Aorta (tissue), 5 donors: Measurements from ENCODE around the gene SEMA5A. TPM values are rescaled to one million over a fixed set of nuclear protein-coding genes. Genes with fewer than 3 reads are reported as not detected.
A peak's percentile ranks its signal among the peaks of the same experiment; 100 is the strongest.

Experiments
- ATAC-seq: fragments of 200-7000 bp; cut with Tn5 transposase; one replicate; pipeline ENCODE4 v1.9.1; 2022; ENCODE audit warnings: moderate library complexity; ENCODE audit not compliant: low FRiP score
- DNase-seq, 2 donors: peaks; one replicate each; pipeline ENCODE4 v3.0.0-alpha.2; 2020
- H3K27ac ChIP-seq, 2 donors: one replicate each; pipeline ENCODE4 v1.5.1; 2013; ENCODE audit warnings: low read length in 2 of 2, mild to moderate bottlenecking in 2 of 2, moderate library complexity in 2 of 2, control low read depth in 1 of 2, inconsistent platforms in 1 of 2, low read depth in 1 of 2
- H3K27me3 ChIP-seq, 2 donors: one replicate each; pipeline ENCODE4 v1.6.1; 2013; ENCODE audit warnings: control low read depth in 1 of 2, low read length in 1 of 2, mild to moderate bottlenecking in 1 of 2, moderate library complexity in 1 of 2; ENCODE audit not compliant: insufficient read depth in 2 of 2, control insufficient read depth in 1 of 2
- H3K36me3 ChIP-seq, 2 donors: one replicate each; pipeline ENCODE4 v1.6.1; 2013; ENCODE audit warnings: control low read depth in 1 of 2, low read length in 1 of 2, mild to moderate bottlenecking in 1 of 2; ENCODE audit not compliant: insufficient read depth in 2 of 2, control insufficient read depth in 1 of 2
- H3K4me1 ChIP-seq, 2 donors: one replicate each; pipeline ENCODE4 v1.6.1; 2013; ENCODE audit warnings: low read length in 2 of 2, control low read depth in 1 of 2, mild to moderate bottlenecking in 1 of 2, moderate library complexity in 1 of 2; ENCODE audit not compliant: insufficient read depth in 2 of 2, control insufficient read depth in 1 of 2
- H3K4me3 ChIP-seq, 2 donors: one replicate each; pipeline ENCODE4 v1.5.1; 2013; ENCODE audit warnings: low read length in 2 of 2, control low read depth in 1 of 2, mild to moderate bottlenecking in 1 of 2
- H3K9me3 ChIP-seq: one replicate; pipeline ENCODE4 v1.6.1; 2013; ENCODE audit warnings: mild to moderate bottlenecking, low read length; ENCODE audit not compliant: control insufficient read depth
- WGBS, 2 donors: extraction: QIAGEN DNeasy Blood & Tissue Kit; methylation state at CpG; one replicate each; pipeline ENCODE4 v1.1.7; 2013; 5-methylcytosine and 5-hydroxymethylcytosine counted together
- intact Hi-C, 2 donors: fragments of 100-400 bp; cut with DNase I; formaldehyde crosslinking; loops; one replicate each; pipeline versions ENCODE4 v1.14.2 to v1.15.0; 2022
- polyA plus RNA-seq, 2 donors: library from polyadenylated mRNA; stranded (reverse); fragments of 200-250 nt; gene quantifications; one replicate each; pipeline ENCODE4 v1.2.3, GENCODE V29; 2013
- total RNA-seq, 2 donors: library from RNA; stranded (reverse); fragmentation: NEBNext Ultra II Directional; extraction: Animal tissue kit (Norgen Biotek cat#: 25700); gene quantifications; one replicate each; pipeline ENCODE4 v1.2.1, GENCODE V29; 2021
- donor health status: healthy with polysubstance abuse.
- donor health status: Bipolar disorder and iron deficiency.
- donor health status: DM: no; HTN: no; CAD: no.
- donor health status: DM: no; HTN: no; CAD: no.
- donor health status: DM: yes; HTN: yes; CAD: no.

The SEMA5A gene
- total and polyA plus RNA-seq, 4 donors = 1.8 to 21.8 (median 12.7) TPM

DNA sequence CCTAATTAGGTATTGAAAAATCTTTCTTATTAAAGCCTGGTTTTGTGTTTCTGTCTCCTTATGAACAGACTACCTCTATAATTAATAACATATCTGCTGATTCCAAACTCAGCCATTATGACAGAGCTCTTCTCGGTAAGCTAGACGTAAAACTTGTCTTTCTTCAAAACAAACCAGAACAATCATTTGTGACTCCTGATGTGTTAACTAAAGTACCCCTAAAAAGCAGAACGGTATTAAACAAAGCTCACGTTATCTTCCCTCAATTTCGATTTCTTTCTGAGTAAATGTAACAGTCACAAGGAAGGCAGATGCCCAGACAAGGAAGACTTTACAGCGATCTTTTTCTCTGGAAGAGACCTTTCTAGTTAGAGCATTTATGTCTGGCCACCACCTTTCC is 1.8 kb downstream of the SEMA5A start:
- ATAC-seq (no peak), DNase-seq (no peak)
- H3K27ac ChIP-seq = peak overlapping the region in 1 of 2 donors; percentile 7
- no peaks in the 10 kb centered on the region for H3K27me3 ChIP-seq
- H3K4me3 ChIP-seq = peak overlapping the region; percentile 29 to 81
- intact Hi-C loops = loop anchor here (2.0 to 10.0 kb wide), 7 partner anchors 179 to 703 kb away; partner anchors contain the start of gene ATPSCKMT (in 1 of the 2)
- no peaks in the 10 kb centered on the region for H3K36me3 ChIP-seq
- no peaks in the 10 kb centered on the region for H3K4me1 ChIP-seq
- H3K9me3 ChIP-seq = no peaks in the 10 kb centered on the region
- WGBS, 2 donors = 1 to 3% methylated on average over 6 of the region's 6 CpGs

DNA sequence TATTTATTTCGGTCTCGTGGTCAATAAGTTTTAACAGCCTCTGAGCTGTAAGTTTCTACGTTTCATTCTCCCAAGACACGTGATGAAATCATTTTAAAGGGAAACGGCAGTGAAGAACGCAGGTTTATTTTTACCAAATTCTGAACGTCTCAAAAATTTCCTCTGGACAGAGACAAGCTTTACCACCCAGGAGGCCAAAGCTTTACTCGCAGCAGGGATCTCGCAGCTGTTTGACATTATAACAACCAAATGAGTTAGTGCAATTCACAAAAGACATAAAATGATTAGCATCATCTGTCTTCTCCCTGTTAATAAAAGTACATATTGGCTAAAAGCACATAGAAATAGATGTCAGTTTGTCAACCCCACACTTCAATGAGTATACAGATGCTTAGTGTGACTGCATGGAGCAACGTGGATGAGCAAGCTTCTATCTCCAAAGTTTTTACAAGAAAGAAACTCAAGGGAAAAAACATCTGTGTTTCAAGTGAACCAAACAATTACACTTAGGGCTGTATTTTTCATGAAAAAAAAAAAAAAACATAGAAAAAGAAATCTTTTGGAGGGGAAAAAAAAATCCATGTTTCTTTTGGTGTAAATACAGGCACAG is 2.5 kb downstream of the SEMA5A start:
- H3K4me3 ChIP-seq = no peak overlapping the region
- no peaks in the 10 kb centered on the region for H3K9me3 ChIP-seq
- no peaks in the 10 kb centered on the region for H3K36me3 ChIP-seq
- no peak for DNase-seq
- no peaks in the 10 kb centered on the region for H3K4me1 ChIP-seq
- H3K27me3 ChIP-seq = no peaks in the 10 kb centered on the region
- ATAC-seq = no peak
- intact Hi-C loops = loop anchor here (5.0 to 10.0 kb wide), 6 partner anchors 179 to 704 kb away; partner anchors contain the start of gene ATPSCKMT (in 1 of the 2)
- 4 to 5% methylated on average over 10 of the region's 10 CpGs for WGBS, 2 donors
- peak overlapping the region in 1 of 2 donors; percentile 22 for H3K27ac ChIP-seq

GRCh38 chr5:9540791-9541190 is 5.1 kb downstream of the SEMA5A start:
- no peak for DNase-seq
- Histone ChIP-seq H3K27ac (peak overlapping the region in 1 of 2 donors; percentile 86), H3K4me3 (no peak overlapping the region), H3K27me3 (no peaks in the 10 kb centered on the region), H3K9me3 (no peaks in the 10 kb centered on the region), H3K4me1 (peaks cover 0 to 3% of the 10 kb centered on the region in 2 donors), H3K36me3 (no peaks in the 10 kb centered on the region)
- intact Hi-C loops = loop anchor here (5.0 to 10.0 kb wide), 6 partner anchors 176 to 707 kb away; partner anchors contain the start of gene ATPSCKMT (in 1 of the 2)
- 7 to 11% methylated on average over 7 of the region's 7 CpGs for WGBS, 2 donors
- no peak for ATAC-seq

GRCh38 chr5:9538504-9538903 is 7.4 kb downstream of the SEMA5A start:
- no peak overlapping the region for H3K4me3 ChIP-seq
- H3K27ac ChIP-seq = no peak overlapping the region
- H3K9me3 ChIP-seq = no peaks in the 10 kb centered on the region
- no peak for DNase-seq
- WGBS, 2 donors = 72 to 73% methylated on average over 7 of the region's 7 CpGs
- ATAC-seq = no peak
- no peaks in the 10 kb centered on the region for H3K36me3 ChIP-seq
- H3K4me1 ChIP-seq = peaks cover 0 to 3% of the 10 kb centered on the region in 2 donors
- intact Hi-C loops = no loop called here
- H3K27me3 ChIP-seq = no peaks in the 10 kb centered on the region

DNA sequence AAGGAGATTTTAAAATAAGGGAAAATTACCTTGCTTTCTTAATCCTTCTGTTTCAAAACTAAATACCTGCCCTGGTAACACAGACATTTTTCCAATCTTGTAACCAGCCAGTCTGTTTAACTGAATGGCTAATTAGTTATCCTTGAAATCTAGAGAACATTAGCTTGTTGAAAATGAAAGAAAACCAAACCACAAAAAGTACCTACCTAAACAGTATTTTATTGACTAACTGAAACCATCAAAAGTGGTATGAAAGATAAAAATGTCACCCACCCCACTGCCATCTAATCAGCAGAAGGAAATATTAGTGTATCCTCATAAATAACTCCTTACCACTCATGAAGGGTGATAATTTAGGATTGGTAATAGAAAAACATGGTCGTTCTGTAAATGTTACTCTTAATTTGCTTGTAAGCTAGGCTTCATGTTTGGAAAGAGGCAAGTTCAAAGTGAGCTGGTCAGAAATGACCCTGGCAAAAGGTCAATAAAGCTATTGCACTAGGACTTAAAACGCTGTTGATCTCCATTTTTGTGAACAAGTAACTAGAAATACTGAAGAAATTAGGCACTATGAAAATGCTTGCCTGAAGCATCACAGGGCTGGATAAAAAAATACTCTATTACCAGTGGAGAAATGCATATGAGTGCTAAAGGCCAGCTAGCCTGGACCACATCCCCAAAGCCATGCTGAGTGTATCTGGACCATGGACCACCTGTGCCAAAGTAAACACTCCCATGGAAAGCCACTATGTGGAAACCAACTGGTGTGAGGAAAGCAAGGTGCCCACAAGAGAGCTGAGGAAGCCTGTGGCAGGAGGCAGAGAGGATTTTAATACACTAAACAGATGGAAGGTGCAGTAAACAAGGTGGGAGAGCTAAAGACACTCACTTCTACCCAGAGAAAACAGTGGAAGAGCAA is 8.4 kb downstream of the SEMA5A start:
- intact Hi-C loops = no loop called here
- no peaks in the 10 kb centered on the region for H3K27me3 ChIP-seq
- no peak overlapping the region for H3K27ac ChIP-seq
- no peak for ATAC-seq
- no peak for DNase-seq
- H3K36me3 ChIP-seq = no peaks in the 10 kb centered on the region
- H3K9me3 ChIP-seq = no peaks in the 10 kb centered on the region
- 54 to 60% methylated on average over 2 of the region's 2 CpGs for WGBS, 2 donors
- peaks cover 0 to 3% of the 10 kb centered on the region in 2 donors for H3K4me1 ChIP-seq
- H3K4me3 ChIP-seq = no peak overlapping the region

DNA sequence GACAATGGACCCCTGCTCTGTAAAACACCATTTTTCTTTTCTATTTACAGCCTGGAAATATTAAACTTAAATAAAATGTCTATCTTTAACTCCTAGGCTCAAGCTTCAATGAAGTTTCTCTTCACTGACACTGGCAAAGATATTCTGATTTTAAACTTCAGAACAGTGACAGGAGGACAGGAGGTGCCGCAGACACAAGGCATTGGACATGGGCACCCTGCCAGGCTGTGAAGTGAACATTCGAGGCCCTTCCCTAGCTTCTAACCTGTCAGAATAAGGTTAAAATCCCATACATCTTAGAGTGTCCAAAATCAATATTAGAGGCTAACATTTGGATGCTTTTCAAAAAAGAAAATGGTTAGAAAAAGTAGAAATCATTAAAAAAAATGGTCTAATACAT is 9.2 kb downstream of the SEMA5A start:
- WGBS, 2 donors = 20 to 23% methylated on average over 2 of the region's 2 CpGs
- ATAC-seq (no peak), DNase-seq (no peak)
- Histone ChIP-seq H3K27ac (peak overlapping the region in 1 of 2 donors; percentile 25), H3K9me3 (no peaks in the 10 kb centered on the region), H3K27me3 (no peaks in the 10 kb centered on the region), H3K4me3 (no peak overlapping the region), H3K36me3 (no peaks in the 10 kb centered on the region), H3K4me1 (peaks cover 0 to 3% of the 10 kb centered on the region in 2 donors)
- intact Hi-C loops = no loop called here

- H3K9me3 ChIP-seq = no peaks in the 10 kb centered on the region
- WGBS, 2 donors = 11 to 17% methylated on average over 15 of the region's 15 CpGs
- peak overlapping the region in 1 of 2 donors; percentile 34 for H3K4me3 ChIP-seq
- DNase-seq = peak; percentile 70 to 79
- H3K4me1 ChIP-seq = peaks cover 0 to 3% of the 10 kb centered on the region in 2 donors
- H3K27ac ChIP-seq = no peak overlapping the region
- intact Hi-C loops = no loop called here
- H3K36me3 ChIP-seq = no peaks in the 10 kb centered on the region
- ATAC-seq = no peak
- H3K27me3 ChIP-seq = no peaks in the 10 kb centered on the region
These were observed 10.9 kb downstream of the SEMA5A start for GRCh38 chr5:9534881-9535517.

DNA sequence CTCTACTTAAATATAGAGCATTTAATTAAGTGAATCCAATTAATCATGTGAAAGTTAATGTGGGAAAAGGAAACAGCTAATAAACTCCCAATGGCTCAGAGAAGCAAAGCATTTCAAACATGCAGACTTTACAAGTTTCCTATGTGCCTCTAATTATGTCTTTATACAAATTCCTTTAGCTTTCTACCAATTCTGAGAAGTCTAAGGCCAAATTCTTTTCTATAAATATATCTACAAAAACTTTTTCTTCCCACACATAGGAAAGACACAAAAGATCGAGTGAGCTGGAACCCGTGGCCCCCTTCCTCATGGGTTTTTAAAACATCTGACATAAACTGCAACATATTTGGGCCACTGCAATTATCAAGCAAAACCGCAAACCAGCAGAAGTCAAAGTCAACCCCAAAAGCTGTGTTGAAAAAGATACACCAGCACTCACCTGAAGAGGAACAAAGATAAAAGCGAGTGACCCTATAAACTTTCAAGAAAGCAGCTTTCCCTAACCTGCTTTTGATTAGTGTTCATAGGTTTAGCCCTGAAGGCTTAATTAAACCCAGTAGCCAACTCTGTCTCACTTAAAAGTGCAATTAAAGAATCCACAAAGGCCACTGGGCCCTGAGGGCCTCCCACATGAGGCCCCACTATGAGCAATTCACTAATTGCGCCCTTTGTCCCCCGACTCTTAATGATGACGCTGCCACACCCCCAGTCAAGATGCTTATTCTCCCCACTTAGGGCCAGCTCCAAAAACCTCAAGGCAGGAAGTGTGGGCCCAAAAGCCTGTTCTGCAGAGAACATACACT is 12.1 kb downstream of the SEMA5A start:
- intact Hi-C loops = no loop called here
- no peak for DNase-seq
- peaks cover 0 to 3% of the 10 kb centered on the region in 2 donors for H3K4me1 ChIP-seq
- H3K9me3 ChIP-seq = no peaks in the 10 kb centered on the region
- H3K27me3 ChIP-seq = no peaks in the 10 kb centered on the region
- H3K27ac ChIP-seq = peak overlapping the region in 1 of 2 donors; percentile 19
- no peak for ATAC-seq
- WGBS, 2 donors = 65 to 67% methylated on average over 7 of the region's 7 CpGs
- H3K4me3 ChIP-seq = no peak overlapping the region
- H3K36me3 ChIP-seq = no peaks in the 10 kb centered on the region
